CD4-positive, alpha-beta memory T cell (primary cell): ENCODE data around the gene MAGI2. TPM values are rescaled to one million over a fixed set of nuclear protein-coding genes. Genes with fewer than 3 reads are reported as not detected.

ENCODE experiments used
- CTCF ChIA-PET: fragments of 350-600 bp; sonication (Branson Sonifier 250); formaldehyde crosslinking; loops from one replicate; lab custom pipeline; 2021; ENCODE audit warnings: inconsistent platforms; ENCODE audit not compliant: partially characterized antibody; lab: Charles Lee
- POLR2A ChIA-PET: fragments of 350-600 bp; sonication (Branson Sonifier 250); formaldehyde crosslinking; loops from one replicate; lab custom pipeline; 2021; ENCODE audit not compliant: partially characterized antibody; lab: Charles Lee
- DNase-seq, 5 donors: peaks; one replicate each; pipeline versions ENCODE4 v3.0.0 to v3.0.0-alpha.2; 2020 to 2022; ENCODE audit warnings: mixed read lengths in 1 of 5
- H3K27ac ChIP-seq: one replicate; pipeline ENCODE4 v1.7.0; 2013; ENCODE audit warnings: low read depth, low read length
- H3K27me3 ChIP-seq: 2 replicates; pipeline ENCODE4 v1.7.0; 2013; ENCODE audit warnings: mild to moderate bottlenecking, low read length, moderate library complexity; ENCODE audit not compliant: insufficient read depth
- H3K36me3 ChIP-seq: 2 replicates; pipeline ENCODE4 v1.7.0; 2013; ENCODE audit warnings: mild to moderate bottlenecking, low read length, moderate library complexity; ENCODE audit not compliant: insufficient read depth
- H3K4me1 ChIP-seq: 2 replicates; pipeline ENCODE4 v1.7.0; 2013; ENCODE audit warnings: mild to moderate bottlenecking, low read length, moderate library complexity; ENCODE audit not compliant: insufficient read depth
- H3K4me3 ChIP-seq, 2 donors: one replicate each; pipeline ENCODE4 v1.7.0; 2013; ENCODE audit warnings: low read length in 2 of 2, mild to moderate bottlenecking in 1 of 2
- H3K9me3 ChIP-seq, 2 donors: one replicate each; pipeline ENCODE4 v1.7.0; 2013; ENCODE audit warnings: low read length in 2 of 2, control low read depth in 1 of 2; ENCODE audit not compliant: control insufficient read depth in 1 of 2
- H3K27ac Mint-ChIP-seq, 7 donors: one replicate each; pipeline ENCODE4 v1.8.0; 2020 to 2021; ENCODE audit warnings: mixed read lengths in 7 of 7, mild to moderate bottlenecking in 6 of 7, inconsistent platforms in 3 of 7, moderate library complexity in 3 of 7
- H3K27me3 Mint-ChIP-seq, 2 donors: one replicate each; pipeline ENCODE4 v1.8.0; 2020 to 2021; ENCODE audit warnings: mixed read lengths in 2 of 2
- H3K36me3 Mint-ChIP-seq, 2 donors: one replicate each; pipeline ENCODE4 v1.8.0; 2020 to 2021; ENCODE audit warnings: mixed read lengths in 2 of 2, inconsistent platforms in 1 of 2, mild to moderate bottlenecking in 1 of 2
- H3K4me1 Mint-ChIP-seq, 4 donors: one replicate each; pipeline ENCODE4 v1.8.0; 2020 to 2021; ENCODE audit warnings: mixed read lengths in 4 of 4, mild to moderate bottlenecking in 1 of 4
- H3K4me3 Mint-ChIP-seq, 8 donors: one replicate each; pipeline ENCODE4 v1.8.0; 2020 to 2021; ENCODE audit warnings: mixed read lengths in 8 of 8, mild to moderate bottlenecking in 7 of 8, moderate library complexity in 6 of 8, inconsistent platforms in 3 of 8
- H3K9me3 Mint-ChIP-seq, 8 donors: one replicate each; pipeline ENCODE4 v1.8.0; 2020 to 2021; ENCODE audit warnings: mixed read lengths in 8 of 8, mild to moderate bottlenecking in 5 of 8, inconsistent platforms in 3 of 8, moderate library complexity in 1 of 8
- intact Hi-C: fragments of 100-400 bp; cut with micrococcal nuclease; formaldehyde crosslinking; loops from one replicate; pipeline ENCODE4 v1.15.1; 2023
- polyA plus RNA-seq, 2 donors: library from polyadenylated mRNA; unstranded; fragments of 300-500 nt; fragmentation: Illumina TruSeq; gene quantifications; one replicate each; pipeline ENCODE4 v1.2.3, GENCODE V29; 2021
- total RNA-seq, 2 experiments: library from RNA; stranded (reverse); gene quantifications; one replicate each; pipeline ENCODE4 v1.2.3, GENCODE V29; 2021

Gene MAGI2
- total and polyA plus RNA-seq, 4 experiments from 2014 or later = 0.23 to 0.25 TPM; not detected in 2

DNA sequence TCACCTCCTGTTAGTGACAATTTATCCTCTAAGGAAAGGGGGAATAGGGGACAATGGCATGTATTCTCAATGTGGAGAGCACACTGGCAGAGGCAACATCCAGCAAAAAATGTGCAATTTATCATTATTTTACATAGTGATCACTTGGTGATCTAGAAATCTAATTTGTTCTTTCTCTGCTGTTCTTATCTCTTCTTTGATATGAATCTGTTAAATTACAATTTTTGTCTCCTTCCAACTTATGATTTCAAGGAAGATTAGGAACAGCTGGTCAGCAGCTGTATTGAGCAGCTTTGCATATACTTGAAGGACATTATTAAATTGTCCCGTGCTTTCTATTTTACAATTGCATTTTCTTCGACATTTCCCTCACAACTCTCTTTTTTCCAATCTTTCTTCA, 213.1 kb downstream of the MAGI2 start:
- no peak overlapping the region for H3K4me3 ChIP-seq
- H3K27ac ChIP-seq = no peak overlapping the region
- H3K36me3 Mint-ChIP-seq = no peaks in the 10 kb centered on the region
- POLR2A ChIA-PET = no interaction called here
- intact Hi-C loops = no loop called here
- H3K9me3 Mint-ChIP-seq = peaks cover 0 to 14% (median 4%) of the 10 kb centered on the region in 8 donors
- no peaks in the 10 kb centered on the region for H3K27me3 Mint-ChIP-seq
- no peak for DNase-seq
- H3K4me3 Mint-ChIP-seq = no peak overlapping the region
- no peaks in the 10 kb centered on the region for H3K9me3 ChIP-seq
- no peaks in the 10 kb centered on the region for H3K4me1 Mint-ChIP-seq
- no peaks in the 10 kb centered on the region for H3K4me1 ChIP-seq
- no peaks in the 10 kb centered on the region for H3K27me3 ChIP-seq
- CTCF ChIA-PET = no interaction called here
- H3K36me3 ChIP-seq = no peaks in the 10 kb centered on the region
- H3K27ac Mint-ChIP-seq = no peak overlapping the region

DNA sequence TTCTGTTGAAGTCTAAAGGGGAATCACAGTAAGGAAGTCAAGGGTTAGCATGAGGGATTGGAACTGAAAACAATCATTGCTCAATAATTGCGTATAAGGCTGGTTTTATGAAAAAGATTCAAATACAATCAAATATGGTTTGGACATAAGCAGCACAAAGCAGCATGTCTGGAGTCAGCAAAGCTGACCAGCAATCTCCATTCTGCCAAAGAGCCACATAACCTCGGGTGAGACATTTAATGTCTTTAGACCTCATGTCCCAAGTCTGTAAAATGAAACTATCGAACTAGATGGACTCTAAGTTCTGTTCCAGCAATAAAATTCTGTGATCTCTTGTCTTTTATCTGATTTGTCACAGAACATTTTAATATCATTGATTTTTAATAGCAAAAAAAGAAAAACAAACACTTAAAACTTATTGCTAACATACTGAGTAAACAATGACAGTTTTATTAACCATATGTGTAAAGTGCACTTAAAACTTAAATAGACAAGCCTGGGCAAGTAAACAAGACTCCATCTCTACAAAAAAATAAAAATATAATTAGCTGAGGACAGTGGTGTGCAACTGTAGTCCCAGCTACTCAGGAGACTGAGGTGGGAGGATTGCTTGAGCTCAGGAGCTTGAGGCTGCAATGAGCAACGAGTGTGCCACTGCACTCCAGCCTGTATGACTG, 217.0 kb downstream of the MAGI2 start:
- no peak for DNase-seq
- H3K9me3 ChIP-seq = no peaks in the 10 kb centered on the region
- intact Hi-C loops = no loop called here
- no peaks in the 10 kb centered on the region for H3K4me1 ChIP-seq
- no peaks in the 10 kb centered on the region for H3K36me3 ChIP-seq
- Mint-ChIP-seq H3K27me3 (no peaks in the 10 kb centered on the region), H3K27ac (no peak overlapping the region), H3K36me3 (no peaks in the 10 kb centered on the region), H3K4me3 (no peak overlapping the region), H3K4me1 (no peaks in the 10 kb centered on the region), H3K9me3 (peaks cover 0 to 15% (median 4%) of the 10 kb centered on the region in 8 donors)
- ChIA-PET POLR2A (no interaction called here), CTCF (no interaction called here)
- H3K27me3 ChIP-seq = no peaks in the 10 kb centered on the region
- H3K27ac ChIP-seq = no peak overlapping the region
- no peak overlapping the region for H3K4me3 ChIP-seq

DNA sequence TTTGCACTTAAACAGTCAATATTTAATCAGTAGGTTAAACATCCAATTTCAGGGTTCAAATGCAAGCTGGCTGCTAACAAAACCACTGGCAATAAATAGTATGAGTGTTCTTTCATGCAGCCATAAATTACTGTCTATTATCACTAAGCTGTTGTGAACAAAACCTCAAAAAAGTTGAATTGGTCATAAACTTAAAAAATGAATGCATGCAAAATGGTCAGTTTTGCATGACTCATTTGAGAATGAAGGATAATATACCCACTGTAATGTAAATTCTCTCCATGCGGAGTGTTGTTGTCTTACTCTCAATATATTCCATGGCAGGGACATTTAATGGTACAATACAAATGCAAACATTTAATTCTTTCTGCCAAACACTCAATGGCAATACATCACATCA, 226.4 kb downstream of the MAGI2 start:
- no peaks in the 10 kb centered on the region for H3K9me3 ChIP-seq
- H3K27me3 ChIP-seq = no peaks in the 10 kb centered on the region
- no peaks in the 10 kb centered on the region for H3K4me1 Mint-ChIP-seq
- no peaks in the 10 kb centered on the region for H3K4me1 ChIP-seq
- no peak overlapping the region for H3K4me3 Mint-ChIP-seq
- H3K36me3 Mint-ChIP-seq = no peaks in the 10 kb centered on the region
- H3K36me3 ChIP-seq = no peaks in the 10 kb centered on the region
- peaks cover 0 to 12% (median 2%) of the 10 kb centered on the region in 8 donors for H3K9me3 Mint-ChIP-seq
- ChIA-PET POLR2A (no interaction called here), CTCF (no interaction called here)
- H3K27ac ChIP-seq = no peak overlapping the region
- H3K4me3 ChIP-seq = no peak overlapping the region
- no peaks in the 10 kb centered on the region for H3K27me3 Mint-ChIP-seq
- DNase-seq = no peak
- no peak overlapping the region for H3K27ac Mint-ChIP-seq
- intact Hi-C loops = no loop called here

DNA sequence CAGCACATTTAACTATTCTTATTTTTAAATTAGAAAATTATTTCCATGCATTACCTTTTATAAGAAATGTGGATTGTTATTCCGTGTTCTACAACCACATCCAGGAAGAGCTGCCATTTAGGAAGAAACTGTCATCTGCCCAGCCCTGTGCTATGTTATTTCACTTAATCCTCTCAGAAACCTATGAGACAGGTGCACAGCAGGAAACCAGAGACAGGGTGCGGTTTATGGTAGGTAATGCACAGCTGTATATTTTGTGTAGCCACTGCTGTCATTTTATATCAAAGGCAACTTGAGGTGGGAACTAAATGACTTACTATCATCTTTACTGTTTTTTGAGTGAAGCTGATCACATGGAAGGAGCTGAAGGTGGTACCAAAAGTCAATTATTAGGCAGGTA, 232.3 kb downstream of the MAGI2 start:
- Mint-ChIP-seq H3K4me3 (no peak overlapping the region), H3K4me1 (no peaks in the 10 kb centered on the region), H3K27ac (no peak overlapping the region), H3K9me3 (peaks cover 0 to 16% (median 2%) of the 10 kb centered on the region in 8 donors), H3K36me3 (no peaks in the 10 kb centered on the region), H3K27me3 (no peaks in the 10 kb centered on the region)
- Histone ChIP-seq H3K36me3 (no peaks in the 10 kb centered on the region), H3K27ac (no peak overlapping the region), H3K4me3 (no peak overlapping the region), H3K9me3 (no peaks in the 10 kb centered on the region), H3K27me3 (no peaks in the 10 kb centered on the region), H3K4me1 (no peaks in the 10 kb centered on the region)
- CTCF ChIA-PET = no interaction called here
- no peak for DNase-seq
- POLR2A ChIA-PET = no interaction called here
- intact Hi-C loops = no loop called here

DNA sequence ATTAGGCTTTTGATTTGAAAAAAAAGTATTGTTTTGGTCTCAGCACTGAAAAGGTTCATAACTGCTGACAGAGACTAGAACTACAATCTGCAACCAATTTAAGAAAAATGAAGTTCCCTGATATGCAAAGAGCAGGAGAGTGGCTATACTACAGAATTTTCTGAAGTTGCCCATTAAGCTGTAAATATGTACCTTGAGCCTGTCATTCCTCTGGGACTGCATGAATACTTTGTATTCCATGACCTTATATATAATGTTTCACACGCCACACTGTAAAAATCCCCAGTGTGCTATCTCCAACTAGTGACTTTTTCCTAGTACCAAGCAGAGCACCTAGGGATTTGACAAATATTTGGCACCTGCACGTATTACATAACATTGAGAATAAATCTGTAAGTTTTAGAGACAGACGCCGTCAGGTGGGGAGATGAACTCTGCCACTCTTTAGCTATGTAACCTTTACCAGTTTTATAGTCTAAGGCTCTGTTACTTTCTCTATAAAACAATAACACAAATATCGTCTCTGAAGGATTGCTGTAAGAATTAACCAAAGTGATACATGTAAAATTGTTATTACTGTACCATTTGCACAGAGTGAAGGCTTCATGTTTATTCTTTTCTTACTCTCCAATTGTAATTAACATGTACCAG, 235.4 kb downstream of the MAGI2 start:
- Histone ChIP-seq H3K4me3 (no peak overlapping the region), H3K9me3 (no peaks in the 10 kb centered on the region), H3K4me1 (no peaks in the 10 kb centered on the region), H3K27ac (no peak overlapping the region), H3K27me3 (no peaks in the 10 kb centered on the region), H3K36me3 (no peaks in the 10 kb centered on the region)
- Mint-ChIP-seq H3K27ac (no peak overlapping the region), H3K4me3 (no peak overlapping the region), H3K9me3 (peaks cover 0 to 11% (median 1%) of the 10 kb centered on the region in 8 donors), H3K27me3 (no peaks in the 10 kb centered on the region), H3K4me1 (no peaks in the 10 kb centered on the region), H3K36me3 (no peaks in the 10 kb centered on the region)
- DNase-seq = no peak
- intact Hi-C loops = no loop called here
- CTCF ChIA-PET = no interaction called here
- POLR2A ChIA-PET = no interaction called here

DNA sequence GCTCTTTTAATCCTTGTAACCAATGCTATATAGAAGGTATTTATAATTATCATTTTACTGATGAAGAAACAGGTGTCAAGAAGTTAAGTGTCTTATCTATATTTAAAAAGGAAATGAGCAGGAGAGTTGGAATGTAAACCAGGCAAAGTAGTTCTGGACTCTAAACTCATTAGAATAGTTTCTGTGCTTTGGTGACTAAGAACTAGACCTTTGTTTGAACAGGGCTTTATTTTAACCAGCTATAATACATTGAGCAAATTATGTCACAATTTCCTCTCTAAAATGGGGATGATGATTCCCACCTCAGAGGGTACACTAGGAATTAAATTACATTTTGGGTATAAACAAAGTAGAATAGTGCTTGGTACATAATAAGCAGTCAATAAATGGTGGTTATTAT, 236.0 kb downstream of the MAGI2 start:
- Histone ChIP-seq H3K4me3 (no peak overlapping the region), H3K36me3 (no peaks in the 10 kb centered on the region), H3K27ac (no peak overlapping the region), H3K27me3 (no peaks in the 10 kb centered on the region), H3K9me3 (no peaks in the 10 kb centered on the region), H3K4me1 (no peaks in the 10 kb centered on the region)
- intact Hi-C loops = no loop called here
- Mint-ChIP-seq H3K27me3 (no peaks in the 10 kb centered on the region), H3K4me3 (no peak overlapping the region), H3K27ac (no peak overlapping the region), H3K9me3 (peaks cover 0 to 10% (median 2%) of the 10 kb centered on the region in 8 donors), H3K36me3 (no peaks in the 10 kb centered on the region), H3K4me1 (no peaks in the 10 kb centered on the region)
- CTCF ChIA-PET = no interaction called here
- POLR2A ChIA-PET = no interaction called here
- no peak for DNase-seq

DNA sequence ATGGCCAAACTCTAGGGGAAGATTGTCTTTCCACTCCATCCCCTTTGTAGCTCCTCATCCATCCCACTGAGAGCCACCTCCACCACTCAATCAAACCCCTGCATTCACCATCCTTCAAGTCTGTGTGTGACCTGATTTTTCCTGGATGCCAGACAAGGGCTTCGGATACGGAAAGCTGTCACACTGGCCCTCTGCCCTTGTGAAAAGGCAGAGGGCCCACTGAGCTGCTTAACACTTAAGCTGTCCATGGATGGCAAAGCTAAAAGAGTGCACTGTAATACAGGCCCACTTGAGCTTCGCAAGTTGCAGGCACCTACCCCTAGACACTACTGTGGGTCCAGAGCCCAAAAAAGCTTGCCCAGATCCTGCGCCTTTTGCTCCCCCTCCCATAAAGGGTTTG, 237.2 kb downstream of the MAGI2 start:
- peaks cover 0 to 8% (median 2%) of the 10 kb centered on the region in 8 donors for H3K9me3 Mint-ChIP-seq
- no peaks in the 10 kb centered on the region for H3K4me1 Mint-ChIP-seq
- no peak for DNase-seq
- no peaks in the 10 kb centered on the region for H3K36me3 ChIP-seq
- intact Hi-C loops = no loop called here
- ChIA-PET POLR2A (no interaction called here), CTCF (no interaction called here)
- no peak overlapping the region for H3K4me3 Mint-ChIP-seq
- H3K27ac Mint-ChIP-seq = no peak overlapping the region
- H3K4me3 ChIP-seq = no peak overlapping the region
- no peaks in the 10 kb centered on the region for H3K36me3 Mint-ChIP-seq
- no peaks in the 10 kb centered on the region for H3K27me3 Mint-ChIP-seq
- H3K9me3 ChIP-seq = no peaks in the 10 kb centered on the region
- H3K27ac ChIP-seq = no peak overlapping the region
- no peaks in the 10 kb centered on the region for H3K4me1 ChIP-seq
- no peaks in the 10 kb centered on the region for H3K27me3 ChIP-seq
